Neural crest cell (in vitro differentiated cells): ENCODE results near the gene KRTAP4-5. TPM values are rescaled to one million over a fixed set of nuclear protein-coding genes. Genes with fewer than 3 reads are reported as not detected.
"Not testable (repeated sequence)": the region's sequence is repeated elsewhere in the genome, so short reads cannot be mapped to it uniquely, and the experiment has no call there.

Experiments used
- DNase-seq: peaks from one replicate; pipeline ENCODE4 v3.0.0; 2021; ENCODE audit warnings: low read depth, mixed read lengths, low spot score
- H3K27ac Mint-ChIP-seq: one replicate; pipeline ENCODE4 v1.8.0; 2021; ENCODE audit warnings: mild to moderate bottlenecking, mixed read lengths; ENCODE audit not compliant: unreplicated experiment
- H3K27me3 Mint-ChIP-seq: 2 replicates; pipeline ENCODE4 v1.8.0; 2021; ENCODE audit warnings: low read depth, mild to moderate bottlenecking, mixed read lengths
- H3K36me3 Mint-ChIP-seq: 2 replicates; pipeline ENCODE4 v1.8.0; 2021; ENCODE audit warnings: low read depth, mild to moderate bottlenecking, mixed read lengths
- H3K4me1 Mint-ChIP-seq: 2 replicates; pipeline ENCODE4 v1.8.0; 2021; ENCODE audit warnings: mixed read lengths
- H3K4me3 Mint-ChIP-seq: one replicate; pipeline ENCODE4 v1.8.0; 2021; ENCODE audit warnings: mild to moderate bottlenecking, mixed read lengths
- H3K9me3 Mint-ChIP-seq: 2 replicates; pipeline ENCODE4 v1.8.0; 2021; ENCODE audit warnings: mixed read lengths
- CTCF ChIP-seq: fragments of 200-600 bp; sonication (generic); conservative IDR thresholded peaks from 2 replicates; pipeline ENCODE4 v1.5.0; 2021; ENCODE audit warnings: antibody characterized with exemption, mild to moderate bottlenecking
- total RNA-seq: library from RNA; stranded (reverse); gene quantifications from 2 replicates; pipeline ENCODE4 v1.2.1, GENCODE V29; 2021

Gene KRTAP4-5
- total RNA-seq, 1 donor from 2014 or later: not detected

GRCh38 chr17:41107941-41108450 lies 41.6 kb downstream of the KRTAP4-5 start:
- peaks cover 12% of the 10 kb centered on the region for H3K27me3 Mint-ChIP-seq
- TF ChIP-seq CTCF: no peak
- H3K9me3 Mint-ChIP-seq: peaks cover 5% of the 10 kb centered on the region
- peaks cover 3% of the 10 kb centered on the region for H3K36me3 Mint-ChIP-seq
- H3K27ac Mint-ChIP-seq: no peak overlapping the region
- H3K4me1 Mint-ChIP-seq: no peaks in the 10 kb centered on the region
- H3K4me3 Mint-ChIP-seq: no peak overlapping the region
- DNase-seq: no peak

GRCh38 chr17:41105347-41105746 lies 44.3 kb downstream of the KRTAP4-5 start, which contains the start of gene KRTAP4-9:
Gene KRTAP4-9, plus strand, starts transcription at chr17:41105389. Its CDS starts 0 bp downstream, at chr17:41105389.
- not testable (repeated sequence) for H3K4me1 Mint-ChIP-seq, H3K27ac Mint-ChIP-seq, DNase-seq, H3K36me3 Mint-ChIP-seq, H3K9me3 Mint-ChIP-seq, H3K4me3 Mint-ChIP-seq
- H3K27me3 Mint-ChIP-seq: peaks cover 12% of the 10 kb centered on the region

- H3K4me1 Mint-ChIP-seq, H3K4me3 Mint-ChIP-seq, H3K36me3 Mint-ChIP-seq, DNase-seq, H3K9me3 Mint-ChIP-seq, H3K27ac Mint-ChIP-seq: not testable (repeated sequence)
- H3K27me3 Mint-ChIP-seq: peaks cover 17% of the 10 kb centered on the region
Measured at GRCh38 chr17:41104386-41105038, 45.1 kb downstream of the KRTAP4-5 start.

GRCh38 chr17:41103896-41104295 lies 45.7 kb downstream of the KRTAP4-5 start:
- Mint-ChIP-seq H3K4me1 (no peaks in the 10 kb centered on the region), H3K4me3 (no peak overlapping the region), H3K9me3 (peaks cover 2% of the 10 kb centered on the region), H3K27ac (no peak overlapping the region), H3K27me3 (peaks cover 17% of the 10 kb centered on the region), H3K36me3 (no peaks in the 10 kb centered on the region)
- TF ChIP-seq CTCF: no peak
- no peak for DNase-seq

- Mint-ChIP-seq H3K36me3 (no peaks in the 10 kb centered on the region), H3K27ac (no peak within 1 kb of the TSS), H3K27me3 (peaks cover 27% of the 10 kb centered on the region), H3K4me1 (no peaks in the 10 kb centered on the region), H3K9me3 (no peaks in the 10 kb centered on the region), H3K4me3 (no peak within 1 kb of the TSS)
- DNase-seq: no peak
- TF ChIP-seq CTCF: no peak
Measured at GRCh38 chr17:41101586-41102259, 47.9 kb downstream of the KRTAP4-5 start, which contains the start of gene KRTAP4-16. Gene KRTAP4-16, minus strand, starts transcription at chr17:41102209. Its CDS starts 0 bp downstream, at chr17:41102209.

- DNase-seq, H3K36me3 Mint-ChIP-seq, H3K9me3 Mint-ChIP-seq, H3K4me3 Mint-ChIP-seq, H3K4me1 Mint-ChIP-seq, H3K27ac Mint-ChIP-seq: not testable (repeated sequence)
- H3K27me3 Mint-ChIP-seq: peaks cover 30% of the 10 kb centered on the region
Measured at GRCh38 chr17:41099682-41100480, 49.7 kb downstream of the KRTAP4-5 start.

Other genes starting within 250 kb of the KRTAP4-5 start
- not detected in 2 replicates for gene KRT23, start 212.2 kb downstream of the KRTAP4-5 start, total RNA-seq
- gene KRT39, start 182.9 kb downstream of the KRTAP4-5 start, total RNA-seq: not detected in 2 replicates
- not detected in 2 replicates for gene KRT40, start 165.5 kb downstream of the KRTAP4-5 start, total RNA-seq
- not detected in 2 replicates for gene KRTAP3-3, start 155.7 kb downstream of the KRTAP4-5 start, total RNA-seq
- not detected in 2 replicates for gene KRTAP3-2, start 149.9 kb downstream of the KRTAP4-5 start, total RNA-seq
- not detected in 2 replicates for gene KRTAP3-1, start 140.7 kb downstream of the KRTAP4-5 start, total RNA-seq
- gene KRTAP1-5, start 122.6 kb downstream of the KRTAP4-5 start, total RNA-seq: not detected in 2 replicates
- not detected in 2 replicates for gene KRTAP1-4, start 119.6 kb downstream of the KRTAP4-5 start, total RNA-seq
- not detected in 2 replicates for gene KRTAP1-3, start 115.0 kb downstream of the KRTAP4-5 start, total RNA-seq
- gene KRTAP1-1, start 108.4 kb downstream of the KRTAP4-5 start, total RNA-seq: not detected in 2 replicates
- not detected in 2 replicates for gene KRTAP2-1, start 102.5 kb downstream of the KRTAP4-5 start, total RNA-seq
- not detected in 2 replicates for gene KRTAP2-2, start 94.6 kb downstream of the KRTAP4-5 start, total RNA-seq
- gene KRTAP2-3, start 89.7 kb downstream of the KRTAP4-5 start, total RNA-seq: not detected in 2 replicates
- gene KRTAP2-4, start 83.9 kb downstream of the KRTAP4-5 start, total RNA-seq: not detected in 2 replicates
- not detected in 2 replicates for gene KRTAP4-7, start 65.7 kb downstream of the KRTAP4-5 start, total RNA-seq
- not detected in 2 replicates for gene KRTAP4-8, start 51.7 kb downstream of the KRTAP4-5 start, total RNA-seq
- not detected in 2 replicates for gene KRTAP4-16, start 47.6 kb downstream of the KRTAP4-5 start, total RNA-seq
- gene KRTAP4-9, start 44.4 kb downstream of the KRTAP4-5 start, total RNA-seq: not detected in 2 replicates
- gene KRTAP4-11, start 31.5 kb downstream of the KRTAP4-5 start, total RNA-seq: not detected in 2 replicates
- gene KRTAP4-12, start 25.6 kb downstream of the KRTAP4-5 start, total RNA-seq: not detected in 2 replicates
- gene KRTAP4-6, start 9.3 kb downstream of the KRTAP4-5 start, total RNA-seq: not detected in 2 replicates
- not detected in 2 replicates for gene KRTAP4-4, start 10.9 kb upstream of the KRTAP4-5 start, total RNA-seq
- not detected in 2 replicates for gene KRTAP4-3, start 18.4 kb upstream of the KRTAP4-5 start, total RNA-seq
- gene KRTAP4-2, start 28.4 kb upstream of the KRTAP4-5 start, total RNA-seq: not detected in 2 replicates
- not detected in 2 replicates for gene KRTAP4-1, start 35.1 kb upstream of the KRTAP4-5 start, total RNA-seq
- gene KRTAP9-1, start 40.1 kb upstream of the KRTAP4-5 start, total RNA-seq: not detected in 2 replicates
- gene KRTAP9-2, start 76.8 kb upstream of the KRTAP4-5 start, total RNA-seq: not detected in 2 replicates
- gene KRTAP9-3, start 82.6 kb upstream of the KRTAP4-5 start, total RNA-seq: not detected in 2 replicates
- gene KRTAP9-8, start 88.2 kb upstream of the KRTAP4-5 start, total RNA-seq: not detected in 2 replicates
- gene KRTAP9-4, start 99.9 kb upstream of the KRTAP4-5 start, total RNA-seq: not detected in 2 replicates
- not detected in 2 replicates for gene KRTAP9-9, start 105.6 kb upstream of the KRTAP4-5 start, total RNA-seq
- not detected in 2 replicates for gene KRTAP9-6, start 115.6 kb upstream of the KRTAP4-5 start, total RNA-seq
- gene KRTAP9-7, start 125.9 kb upstream of the KRTAP4-5 start, total RNA-seq: not detected in 2 replicates
- gene KRTAP29-1, start 153.0 kb upstream of the KRTAP4-5 start, total RNA-seq: not detected in 2 replicates
- gene KRTAP16-1, start 159.5 kb upstream of the KRTAP4-5 start, total RNA-seq: not detected in 2 replicates
- gene KRTAP17-1, start 165.9 kb upstream of the KRTAP4-5 start, total RNA-seq: not detected in 2 replicates
- gene KRT33A, start 201.0 kb upstream of the KRTAP4-5 start, total RNA-seq: not detected in 2 replicates
- gene KRT33B, start 220.0 kb upstream of the KRTAP4-5 start, total RNA-seq: not detected in 2 replicates
- not detected in 2 replicates for gene KRT34, start 232.5 kb upstream of the KRTAP4-5 start, total RNA-seq
- not detected in 2 replicates for gene KRT31, start 247.8 kb upstream of the KRTAP4-5 start, total RNA-seq